HG03571 (cell line): ENCODE results near the gene SCMH1.

Source experiments
- ATAC-seq: cut with Tn5 transposase; IDR thresholded peaks from one replicate; pipeline ENCODE4 v1.9.1; 2021; ENCODE audit not compliant: unreplicated experiment

Gene SCMH1

GRCh38 chr1:41101950-41102607 is 140.0 kb downstream of the SCMH1 start:
- no peak for ATAC-seq

GRCh38 chr1:41101076-41101475 is 141.0 kb downstream of the SCMH1 start:
- ATAC-seq, result no peak

- no peak for ATAC-seq
Measured at GRCh38 chr1:41100170-41100569, 141.9 kb downstream of the SCMH1 start.

- ATAC-seq, result no peak
Measured at GRCh38 chr1:41098730-41099460, 143.2 kb downstream of the SCMH1 start.

GRCh38 chr1:41097105-41097504 is 145.0 kb downstream of the SCMH1 start:
- no peak for ATAC-seq

- no peak for ATAC-seq
Measured at GRCh38 chr1:41093826-41094225, 148.3 kb downstream of the SCMH1 start.

GRCh38 chr1:41086921-41087320 is 155.2 kb downstream of the SCMH1 start:
- ATAC-seq, result no peak

- no peak for ATAC-seq
Measured at GRCh38 chr1:41078616-41079015, 163.5 kb downstream of the SCMH1 start.

GRCh38 chr1:41078193-41078592 is 163.9 kb downstream of the SCMH1 start:
- no peak for ATAC-seq

- no peak for ATAC-seq
Measured at GRCh38 chr1:41073971-41074370, 168.1 kb downstream of the SCMH1 start.

GRCh38 chr1:41072051-41072450 is 170.1 kb downstream of the SCMH1 start:
- ATAC-seq, result no peak

GRCh38 chr1:41056907-41057306 is 185.2 kb downstream of the SCMH1 start:
- no peak for ATAC-seq

GRCh38 chr1:41053316-41053715 is 188.8 kb downstream of the SCMH1 start:
- ATAC-seq, result no peak

- no peak for ATAC-seq
Measured at GRCh38 chr1:41051022-41051421, 191.1 kb downstream of the SCMH1 start.

- no peak for ATAC-seq
Measured at GRCh38 chr1:41048540-41048939, 193.6 kb downstream of the SCMH1 start.

GRCh38 chr1:41046347-41046775 is 195.7 kb downstream of the SCMH1 start:
- ATAC-seq, result no peak

- no peak for ATAC-seq
Measured at GRCh38 chr1:41045740-41046139, 196.4 kb downstream of the SCMH1 start.

GRCh38 chr1:41044187-41044586 is 197.9 kb downstream of the SCMH1 start:
- no peak for ATAC-seq

- ATAC-seq, result no peak
Measured at GRCh38 chr1:41041614-41042270, 200.4 kb downstream of the SCMH1 start.

GRCh38 chr1:41038110-41038509 is 204.0 kb downstream of the SCMH1 start:
- no peak for ATAC-seq

GRCh38 chr1:41037116-41037903 is 204.8 kb downstream of the SCMH1 start:
- no peak for ATAC-seq
